Keratinocyte (primary cell): ENCODE measurements around the gene PAX8. TPM values are rescaled to one million over a fixed set of nuclear protein-coding genes. Genes with fewer than 3 reads are reported as not detected.
"Not testable (repeated sequence)": the region's sequence is repeated elsewhere in the genome, so short reads cannot be mapped to it uniquely, and the experiment has no call there.

ENCODE experiments used
- DNase-seq: peaks from one replicate; pipeline ENCODE4 v3.0.0-alpha.2; 2011; ENCODE audit warnings: low read depth, missing footprints, low spot score
- FAIRE-seq: peaks from 2 replicates; lab custom pipeline; 2011; peaks lifted over from hg19 to GRCh38; lab: Jason Lieb, UNC
- H2AFZ ChIP-seq: 2 replicates; pipeline ENCODE4 v1.6.0; 2012; ENCODE audit warnings: low read length, control low read depth, inconsistent platforms; ENCODE audit not compliant: control insufficient read depth
- H3K27ac ChIP-seq: 2 replicates; pipeline ENCODE4 v1.5.1; 2011; ENCODE audit warnings: low read length; ENCODE audit not compliant: control insufficient read depth, insufficient read depth
- H3K27me3 ChIP-seq: 3 replicates; pipeline ENCODE4 v1.6.0; 2011; ENCODE audit warnings: low read length; ENCODE audit not compliant: control insufficient read depth, insufficient read depth; ENCODE audit errors: extremely low read depth
- H3K36me3 ChIP-seq, 2 experiments: 2 replicates in 1 of 2; 3 replicates in 1 of 2; pipeline ENCODE4 v1.5.1; 2011; ENCODE audit warnings: low read length in 2 of 2, mild to moderate bottlenecking in 1 of 2; ENCODE audit not compliant: control insufficient read depth in 2 of 2, insufficient read depth in 2 of 2; ENCODE audit errors: extremely low read depth in 1 of 2
- H3K4me1 ChIP-seq: 3 replicates; pipeline ENCODE4 v1.5.1; 2011; ENCODE audit warnings: low read length; ENCODE audit not compliant: control insufficient read depth, insufficient read depth; ENCODE audit errors: extremely low read depth
- H3K4me2 ChIP-seq: 3 replicates; pipeline ENCODE4 v1.6.0; 2011; ENCODE audit warnings: low read depth, low read length; ENCODE audit not compliant: control insufficient read depth, insufficient read depth; ENCODE audit errors: extremely low read depth
- H3K4me3 ChIP-seq, 3 experiments: fragments of 200-600 bp in 1 of 3; sonication (generic) in 1 of 3; 2 replicates in 2 of 3; 3 replicates in 1 of 3; pipeline ENCODE4 v1.5.1; 2011 to 2016; ENCODE audit warnings: low read length in 3 of 3, mild to moderate bottlenecking in 3 of 3, control low read depth in 2 of 3, inconsistent platforms in 1 of 3, low read depth in 1 of 3, mixed read lengths in 1 of 3, mixed run types in 1 of 3, moderate library complexity in 1 of 3; ENCODE audit not compliant: control insufficient read depth in 2 of 3, insufficient read depth in 2 of 3; ENCODE audit errors: extremely low read depth in 1 of 3
- H3K79me2 ChIP-seq: 2 replicates; pipeline ENCODE4 v1.6.0; 2012; ENCODE audit warnings: low read length; ENCODE audit not compliant: control insufficient read depth, insufficient read depth
- H3K9ac ChIP-seq: 3 replicates; pipeline ENCODE4 v1.6.0; 2011; ENCODE audit warnings: low read length; ENCODE audit not compliant: control insufficient read depth, insufficient read depth; ENCODE audit errors: extremely low read depth
- H3K9me1 ChIP-seq: 3 replicates; pipeline ENCODE4 v1.6.0; 2011; ENCODE audit warnings: low read length; ENCODE audit not compliant: control insufficient read depth, insufficient read depth; ENCODE audit errors: extremely low read depth
- H3K9me3 ChIP-seq: 2 replicates; pipeline ENCODE4 v1.5.1; 2012; ENCODE audit warnings: low read depth, low read length; ENCODE audit not compliant: control insufficient read depth
- H4K20me1 ChIP-seq: 3 replicates; pipeline ENCODE4 v1.6.0; 2011; ENCODE audit warnings: low read length; ENCODE audit not compliant: control insufficient read depth, insufficient read depth; ENCODE audit errors: extremely low read depth
- dilution Hi-C: fragments of 300-500 bp; cut with MboI; formaldehyde crosslinking; loops from one replicate; pipeline ENCODE4 v1.7.0; 2020; ENCODE audit warnings: low sequenced_read_pairs; ENCODE audit not compliant: extremely low pct_ligation_motif_present
- polyA plus RNA-seq, 5 experiments: library from polyadenylated mRNA; depleted of rRNA in 3 of 5; stranded (reverse) in 3 of 5; stranded (forward) in 1 of 5; unstranded in 1 of 5; fragments of >200 nt; gene quantifications; 1 replicate in 1 of 5; 2 replicates in 3 of 5; 3 replicates in 1 of 5; pipeline versions ENCODE4 v1.2.1 to v1.2.3, GENCODE V29; 2011 to 2012; ENCODE audit warnings: missing spikeins in 2 of 5, low read depth in 1 of 5, low replicate concordance in 1 of 5
- TF ChIP-seq, protein P1 (sequence below), 3 experiments: IDR thresholded peaks in 1 of 3; conservative IDR thresholded peaks in 1 of 3; optimal IDR thresholded peaks in 1 of 3; 2 replicates in 2 of 3; 3 replicates in 1 of 3; pipeline versions ENCODE3 to v1.5.1; 2011; ENCODE audit warnings: low read length in 3 of 3, mild to moderate bottlenecking in 3 of 3, moderate library complexity in 2 of 3, control low read depth in 1 of 3, inconsistent platforms in 1 of 3; ENCODE audit not compliant: insufficient read depth in 2 of 3; ENCODE audit errors: extremely low read depth in 1 of 3

PAX8 gene
- polyA plus RNA-seq, 1 donor (not counting 4 experiments of a cell fraction or from before 2014, with no cell fraction given): 3.4 TPM

DNA sequence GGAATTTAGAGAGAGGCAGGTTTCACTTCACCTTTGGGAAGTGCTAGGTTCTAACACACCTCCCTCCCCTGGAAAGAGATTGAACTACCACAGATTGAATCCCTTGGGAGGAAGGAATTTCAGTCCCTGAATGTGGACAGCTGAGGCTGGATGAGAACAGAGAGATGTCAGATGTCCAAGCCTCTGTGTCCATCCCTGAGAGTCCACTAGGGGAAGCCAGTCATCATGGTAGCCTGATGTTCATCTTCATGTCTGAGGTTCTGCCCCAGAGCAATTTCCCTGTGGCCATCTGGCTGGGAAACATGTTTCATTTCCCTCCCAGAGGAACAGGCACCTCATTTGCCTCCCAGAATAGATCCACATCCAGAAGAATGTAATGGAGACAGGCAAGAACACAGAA is 30.1 kb upstream of the PAX8 start:
- H3K27me3 ChIP-seq, H3K4me2 ChIP-seq, DNase-seq, dilution Hi-C loops, H3K27ac ChIP-seq, H3K9ac ChIP-seq, H3K4me3 ChIP-seq, H3K9me3 ChIP-seq, H4K20me1 ChIP-seq, H3K79me2 ChIP-seq, H3K9me1 ChIP-seq, H2AFZ ChIP-seq, H3K36me3 ChIP-seq: not testable (repeated sequence)
- FAIRE-seq: peak; percentile 80
- peaks cover 32% of the 10 kb centered on the region for H3K4me1 ChIP-seq
- TF ChIP-seq, protein P1, sequence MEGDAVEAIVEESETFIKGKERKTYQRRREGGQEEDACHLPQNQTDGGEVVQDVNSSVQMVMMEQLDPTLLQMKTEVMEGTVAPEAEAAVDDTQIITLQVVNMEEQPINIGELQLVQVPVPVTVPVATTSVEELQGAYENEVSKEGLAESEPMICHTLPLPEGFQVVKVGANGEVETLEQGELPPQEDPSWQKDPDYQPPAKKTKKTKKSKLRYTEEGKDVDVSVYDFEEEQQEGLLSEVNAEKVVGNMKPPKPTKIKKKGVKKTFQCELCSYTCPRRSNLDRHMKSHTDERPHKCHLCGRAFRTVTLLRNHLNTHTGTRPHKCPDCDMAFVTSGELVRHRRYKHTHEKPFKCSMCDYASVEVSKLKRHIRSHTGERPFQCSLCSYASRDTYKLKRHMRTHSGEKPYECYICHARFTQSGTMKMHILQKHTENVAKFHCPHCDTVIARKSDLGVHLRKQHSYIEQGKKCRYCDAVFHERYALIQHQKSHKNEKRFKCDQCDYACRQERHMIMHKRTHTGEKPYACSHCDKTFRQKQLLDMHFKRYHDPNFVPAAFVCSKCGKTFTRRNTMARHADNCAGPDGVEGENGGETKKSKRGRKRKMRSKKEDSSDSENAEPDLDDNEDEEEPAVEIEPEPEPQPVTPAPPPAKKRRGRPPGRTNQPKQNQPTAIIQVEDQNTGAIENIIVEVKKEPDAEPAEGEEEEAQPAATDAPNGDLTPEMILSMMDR (optimal IDR thresholded peaks at IDR 0.05 in 1 of 3, IDR thresholded peaks at IDR 0.05 in 1 of 3, conservative IDR thresholded peaks at IDR 0.05 in 1 of 3; ENCODE audit: extremely low read depth in 1 of 3, insufficient read depth in 2 of 3, low read length in 3 of 3): peak in 2 of 3 experiments; percentile 4 to 10

DNA sequence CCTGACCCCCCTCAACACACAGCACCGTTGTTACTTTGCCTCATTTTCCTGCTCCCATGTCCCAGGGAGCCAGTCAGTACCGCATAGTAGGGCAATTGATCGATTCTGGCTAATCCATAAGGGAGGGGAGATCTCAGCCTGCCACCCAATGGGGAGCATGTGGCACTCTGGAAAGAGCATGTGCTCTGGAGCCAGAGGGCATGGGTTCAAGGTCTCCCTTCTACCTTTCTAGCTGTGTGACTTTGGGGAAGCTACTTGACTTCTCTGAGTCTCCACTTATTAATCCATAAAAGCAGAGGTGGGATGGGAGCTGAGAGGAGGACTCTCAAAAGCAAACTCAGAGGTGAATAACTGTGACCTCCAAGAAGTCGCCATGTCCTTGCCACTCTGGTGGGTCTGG is 27.5 kb upstream of the PAX8 start:
- H4K20me1 ChIP-seq, H3K4me2 ChIP-seq, H3K9me3 ChIP-seq, H3K27ac ChIP-seq, H3K27me3 ChIP-seq, H3K9ac ChIP-seq, H2AFZ ChIP-seq, H3K4me3 ChIP-seq, dilution Hi-C loops, FAIRE-seq, H3K36me3 ChIP-seq, H3K79me2 ChIP-seq, H3K9me1 ChIP-seq, DNase-seq: not testable (repeated sequence)
- peaks cover 32% of the 10 kb centered on the region for H3K4me1 ChIP-seq

DNA sequence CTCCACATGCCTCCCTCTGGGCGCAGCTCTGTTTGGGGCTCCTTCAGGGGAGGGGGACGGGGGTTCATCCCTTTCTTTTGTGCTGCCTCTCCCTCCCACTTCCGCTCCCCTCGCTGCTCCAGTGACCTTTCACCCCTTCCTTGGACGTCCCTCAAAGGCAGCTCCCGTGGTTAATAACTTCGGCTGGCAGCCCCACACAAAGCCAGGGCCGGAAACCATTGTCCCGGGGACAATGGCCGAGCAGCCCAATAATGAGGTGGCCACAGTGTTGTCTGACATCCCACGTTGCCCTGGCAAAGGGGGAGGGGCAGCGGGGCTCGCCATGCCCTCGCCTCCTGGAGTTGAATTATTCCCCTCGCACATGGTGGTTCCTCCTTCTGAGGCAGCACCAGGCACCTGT is 27.0 kb upstream of the PAX8 start:
- dilution Hi-C loops, H3K27ac ChIP-seq, H3K9me3 ChIP-seq, FAIRE-seq, H3K27me3 ChIP-seq, H3K79me2 ChIP-seq, H3K4me2 ChIP-seq, DNase-seq, H3K4me3 ChIP-seq, H2AFZ ChIP-seq, H3K9ac ChIP-seq, H3K36me3 ChIP-seq, H4K20me1 ChIP-seq, H3K9me1 ChIP-seq: not testable (repeated sequence)
- H3K4me1 ChIP-seq: peaks cover 32% of the 10 kb centered on the region
